ENCODE data around the gene CCT4.
"Not testable (repeated sequence)": the region's sequence is repeated elsewhere in the genome, so short reads cannot be mapped to it uniquely, and the experiment has no call there.

The CCT4 gene

GRCh38 chr2:61885896-61886603 is 2.4 kb downstream of the CCT4 start:
- DNase-seq (ENCODE audit: low read depth, low spot score), result no peak
- no peak overlapping the region for H3K4me3 ChIP-seq (ENCODE audit: low read length)

- no peak for DNase-seq (ENCODE audit: low read depth, low spot score)
- no peak overlapping the region for H3K4me3 ChIP-seq (ENCODE audit: low read length)
Observed at GRCh38 chr2:61882850-61883249, 5.6 kb downstream of the CCT4 start.

DNA sequence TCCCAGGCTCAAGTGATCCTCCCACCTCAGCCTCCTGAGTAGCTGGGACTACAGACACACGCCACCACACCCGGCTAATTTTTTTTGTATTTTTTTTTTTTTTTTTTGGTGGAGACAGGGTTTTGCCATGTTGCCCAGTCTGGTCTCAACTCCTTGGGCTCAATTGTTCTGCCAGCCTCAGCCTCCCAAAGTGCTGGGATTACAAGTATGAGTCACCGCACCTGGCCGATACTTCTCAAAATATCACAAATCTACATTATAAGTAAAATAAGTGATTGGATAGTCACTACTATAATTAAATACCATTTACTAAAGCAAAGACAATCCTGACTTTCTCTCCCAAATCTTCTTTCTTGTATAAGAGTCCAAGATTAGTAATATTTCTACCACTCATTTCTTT is 9.1 kb downstream of the CCT4 start:
- not testable (repeated sequence) for H3K4me3 ChIP-seq (ENCODE audit: low read length); DNase-seq (ENCODE audit: low read depth, low spot score)

- DNase-seq (ENCODE audit: low read depth, low spot score), result no peak
- H3K4me3 ChIP-seq (ENCODE audit: low read length), result no peak overlapping the region
Observed at GRCh38 chr2:61878761-61879160, 9.7 kb downstream of the CCT4 start.

- H3K4me3 ChIP-seq (ENCODE audit: low read length), result no peak overlapping the region
- no peak for DNase-seq (ENCODE audit: low read depth, low spot score)
Observed at GRCh38 chr2:61877571-61878245, 10.7 kb downstream of the CCT4 start.

DNA sequence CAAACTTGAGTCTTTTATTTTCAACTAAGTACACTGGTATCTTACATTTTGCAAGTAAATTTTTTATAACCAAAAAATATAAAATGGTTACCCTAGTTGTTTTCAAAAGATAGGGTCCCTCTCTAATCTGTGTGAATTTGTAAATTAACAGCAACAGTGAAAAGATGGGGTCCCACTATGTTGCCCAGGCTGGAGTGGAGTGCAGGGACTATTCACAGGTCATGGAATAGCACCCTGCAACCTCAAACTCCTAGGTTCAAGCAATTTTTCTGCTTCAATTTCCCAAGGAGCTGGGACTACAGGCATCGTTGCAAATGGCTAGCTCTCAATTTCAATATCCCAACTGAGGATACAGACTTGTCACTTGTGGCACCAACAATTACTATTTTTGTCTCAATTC is 12.1 kb downstream of the CCT4 start:
- no peak for DNase-seq (ENCODE audit: low read depth, low spot score)
- no peak overlapping the region for H3K4me3 ChIP-seq (ENCODE audit: low read length)

- not testable (repeated sequence) for DNase-seq (ENCODE audit: low read depth, low spot score)
Observed at GRCh38 chr2:61866482-61867089, 21.9 kb downstream of the CCT4 start.

GRCh38 chr2:61862085-61862484 is 26.4 kb downstream of the CCT4 start:
- DNase-seq (ENCODE audit: low read depth, low spot score), result no peak
- H3K4me3 ChIP-seq (ENCODE audit: low read length), result no peak overlapping the region

More at GRCh38 chr2:61866482-61867089, 21.9 kb downstream of the CCT4 start:
- H3K4me3 ChIP-seq (ENCODE audit: low read length), result not testable (repeated sequence)

- no peak for DNase-seq (ENCODE audit: low read depth, low spot score)
- no peak overlapping the region for H3K4me3 ChIP-seq (ENCODE audit: low read length)
Observed at GRCh38 chr2:61857224-61857623, 31.2 kb downstream of the CCT4 start.

- DNase-seq (ENCODE audit: low read depth, low spot score), result no peak
- peak overlapping the region; percentile 95; the same call in 1 of the 2 replicates for H3K4me3 ChIP-seq (ENCODE audit: low read length)
Observed at GRCh38 chr2:61855318-61855613, 33.2 kb downstream of the CCT4 start.

- H3K4me3 ChIP-seq (ENCODE audit: low read length), result peak overlapping the region; percentile 95
- DNase-seq (ENCODE audit: low read depth, low spot score), result peak; percentile 99
Observed at GRCh38 chr2:61854564-61855317, 33.7 kb downstream of the CCT4 start.

DNA sequence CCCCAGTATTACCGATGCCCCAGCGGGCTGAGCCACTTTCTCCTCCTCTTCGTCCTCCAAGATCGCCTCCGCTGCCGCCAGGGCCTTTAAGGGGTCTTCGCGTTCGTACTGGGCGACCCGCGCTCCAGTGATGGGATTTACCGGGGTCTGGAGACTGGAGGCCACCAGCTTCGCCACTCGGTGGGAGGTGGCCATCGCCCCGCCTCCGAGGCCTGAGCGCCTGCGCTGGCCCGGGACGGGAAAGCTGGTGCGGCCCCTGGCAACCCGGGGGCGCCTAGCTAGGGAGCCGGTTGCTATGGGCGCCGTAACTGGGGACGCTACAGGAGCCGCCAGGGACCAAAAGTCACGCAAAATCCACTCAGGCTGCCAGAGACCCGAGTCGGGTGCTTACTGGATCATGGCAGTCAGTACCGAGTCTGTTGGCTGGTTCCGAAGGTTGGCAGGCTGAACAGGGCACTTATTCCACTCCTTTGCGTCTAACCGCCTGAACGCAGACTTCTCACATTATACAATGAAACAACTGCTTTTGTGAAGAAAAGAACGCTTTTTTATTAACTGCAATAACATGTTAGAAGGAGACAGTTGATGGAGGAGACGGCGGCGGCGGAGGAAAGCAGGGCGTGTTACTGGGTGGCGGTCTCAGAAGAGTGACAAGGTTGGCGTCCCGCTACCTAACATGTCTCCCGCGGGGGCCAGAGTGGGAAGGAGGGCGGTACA is 34.5 kb downstream of the CCT4 start, which contains the start of gene FAM161A:
TSS of gene FAM161A (minus strand) at position 214 of the 717 bp plus-strand sequence. CDS start at position 195, 19 bp downstream.
- H3K4me3 ChIP-seq (ENCODE audit: low read length), result peak within 1 kb of the TSS; percentile 95
- peak; percentile 65 for DNase-seq (ENCODE audit: low read depth, low spot score)

DNA sequence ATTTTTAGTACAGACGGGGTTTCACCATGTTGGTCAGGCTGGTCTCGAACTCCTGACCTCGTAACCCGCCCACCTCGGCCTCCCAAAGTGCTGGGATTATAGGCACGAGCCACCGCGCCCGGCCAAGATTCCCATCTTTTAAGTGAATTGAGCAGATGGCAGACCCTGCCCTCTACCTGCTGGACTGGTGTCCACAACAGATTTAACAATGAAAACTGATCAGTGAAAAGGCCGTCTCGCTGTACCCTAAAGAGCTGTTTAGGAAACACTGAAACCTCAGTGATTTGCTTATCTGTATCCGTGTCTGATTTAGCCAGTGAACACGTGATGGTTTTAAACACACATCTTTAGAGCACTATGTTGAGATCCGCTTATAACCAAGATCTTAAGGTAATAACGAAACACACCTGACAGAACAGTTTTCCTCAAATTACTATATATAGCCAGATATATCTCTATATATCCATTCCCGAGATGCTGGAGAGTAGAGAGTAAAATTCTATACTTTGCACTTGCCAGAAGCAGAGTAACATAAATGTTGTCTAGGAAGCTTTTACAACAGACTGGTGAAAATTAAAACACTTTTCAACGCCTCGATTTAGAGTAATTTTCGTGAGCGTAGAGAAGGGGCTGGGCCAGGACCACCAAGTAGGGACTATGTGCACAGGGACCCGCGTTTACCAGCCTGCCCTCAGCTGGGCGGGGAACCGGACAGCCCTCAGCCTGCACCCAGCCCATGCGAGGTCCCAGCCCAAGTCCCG is 35.2 kb downstream of the CCT4 start:
- no peak for DNase-seq (ENCODE audit: low read depth, low spot score)

GRCh38 chr2:61851270-61851669 is 37.2 kb downstream of the CCT4 start:
- not testable (repeated sequence) for DNase-seq (ENCODE audit: low read depth, low spot score); H3K4me3 ChIP-seq (ENCODE audit: low read length)

More for the DNA sequence above, 35.2 kb downstream of the CCT4 start:
- peak overlapping the region; percentile 95 for H3K4me3 ChIP-seq (ENCODE audit: low read length)

DNA sequence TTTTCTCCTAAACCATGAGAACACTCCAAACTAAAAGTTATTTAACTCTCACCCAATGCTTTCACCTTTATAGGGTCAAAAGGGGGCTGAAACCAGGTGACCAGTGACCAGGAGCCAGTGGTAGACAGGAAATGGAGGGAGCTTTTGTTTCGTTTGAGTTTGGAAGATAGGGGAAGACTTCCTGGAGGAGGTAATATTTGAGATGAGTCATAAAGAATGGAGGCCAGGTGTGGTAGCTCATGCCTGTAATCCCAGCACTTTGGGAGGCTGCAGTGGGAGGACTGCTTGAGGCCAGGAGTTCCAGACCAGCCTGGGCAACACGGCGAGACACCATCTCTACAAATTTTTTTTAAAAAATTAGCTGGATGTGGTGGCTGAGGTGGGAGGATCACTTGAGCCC is 43.1 kb downstream of the CCT4 start:
- DNase-seq (ENCODE audit: low read depth, low spot score), result no peak
- H3K4me3 ChIP-seq (ENCODE audit: low read length), result no peak overlapping the region

- DNase-seq (ENCODE audit: low read depth, low spot score), result no peak
- H3K4me3 ChIP-seq (ENCODE audit: low read length), result no peak overlapping the region
Observed at GRCh38 chr2:61841286-61841685, 47.2 kb downstream of the CCT4 start.

DNA sequence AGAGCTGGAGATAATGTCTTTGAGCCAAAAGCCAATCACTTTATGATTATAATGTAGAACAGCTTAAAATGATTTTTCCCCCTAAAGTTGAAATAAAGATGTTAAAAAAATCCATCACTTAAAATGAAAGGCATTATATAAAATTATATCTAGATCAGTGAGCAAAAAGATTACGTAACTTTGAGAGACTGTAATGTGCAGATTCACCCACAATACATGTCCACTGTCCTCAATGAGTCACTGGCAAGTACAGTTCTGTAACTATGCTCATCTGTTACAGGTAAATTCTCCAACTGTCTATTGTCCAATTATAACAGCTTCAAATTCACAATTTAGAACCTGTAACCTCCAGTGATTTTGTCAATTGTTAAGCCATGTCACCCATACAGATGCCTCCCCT is 53.6 kb downstream of the CCT4 start:
- DNase-seq (ENCODE audit: low read depth, low spot score), result no peak

GRCh38 chr2:61833971-61834370 is 54.5 kb downstream of the CCT4 start:
- no peak for DNase-seq (ENCODE audit: low read depth, low spot score)

More for the DNA sequence above, 53.6 kb downstream of the CCT4 start:
- no peak overlapping the region for H3K4me3 ChIP-seq (ENCODE audit: low read length)

More at GRCh38 chr2:61833971-61834370, 54.5 kb downstream of the CCT4 start:
- no peak overlapping the region for H3K4me3 ChIP-seq (ENCODE audit: low read length)
